ENCODE measurements around the gene EMP2. TPM values are rescaled to one million over a fixed set of nuclear protein-coding genes. Genes with fewer than 3 reads are reported as not detected.

EMP2 gene
- total RNA-seq, 2 experiments from 2014 or later: not detected

- ChIA-PET POLR2A (no interaction called here), CTCF (interaction anchor here (1.1 kb wide), 1 partner anchor 128 kb away, joined by 3 read pairs; no protein-coding TSS in a partner anchor)
- Mint-ChIP-seq H3K4me1 (ENCODE audit: low read depth) (no peaks in the 10 kb centered on the region), H3K9me3 (no peaks in the 10 kb centered on the region), H3K27ac (no peak overlapping the region), H3K27me3 (peaks cover 3% of the 10 kb centered on the region), H3K4me3 (no peak overlapping the region), H3K36me3 (ENCODE audit: low read depth) (no peaks in the 10 kb centered on the region)
- intact Hi-C loops (cut with micrococcal nuclease): no loop called here
- DNase-seq (no peak), ATAC-seq (no peak)
- no peak for TF ChIP-seq CTCF (IDR thresholded peaks at IDR 0.05)
These were observed 29.0 kb upstream of the EMP2 start for GRCh38 chr16:10609402-10609774.

GRCh38 chr16:10608687-10609401 lies 28.4 kb upstream of the EMP2 start:
- no peak for ATAC-seq
- POLR2A ChIA-PET: no interaction called here
- Mint-ChIP-seq H3K9me3 (no peaks in the 10 kb centered on the region), H3K4me1 (ENCODE audit: low read depth) (no peaks in the 10 kb centered on the region), H3K4me3 (no peak overlapping the region), H3K27me3 (peaks cover 3% of the 10 kb centered on the region), H3K36me3 (ENCODE audit: low read depth) (no peaks in the 10 kb centered on the region), H3K27ac (no peak overlapping the region)
- intact Hi-C loops (cut with micrococcal nuclease): no loop called here
- DNase-seq: no peak
- no peak for TF ChIP-seq CTCF (IDR thresholded peaks at IDR 0.05)
- CTCF ChIA-PET: interaction anchor here (1.1 kb wide), 1 partner anchor 129 kb away, joined by 3 read pairs; no protein-coding TSS in a partner anchor

- Mint-ChIP-seq H3K4me1 (ENCODE audit: low read depth) (no peaks in the 10 kb centered on the region), H3K27me3 (peaks cover 3% of the 10 kb centered on the region), H3K27ac (no peak overlapping the region), H3K4me3 (no peak overlapping the region), H3K36me3 (ENCODE audit: low read depth) (no peaks in the 10 kb centered on the region), H3K9me3 (no peaks in the 10 kb centered on the region)
- ChIA-PET CTCF (no interaction called here), POLR2A (no interaction called here)
- DNase-seq (no peak), ATAC-seq (no peak)
- intact Hi-C loops (cut with micrococcal nuclease): no loop called here
- no peak for TF ChIP-seq CTCF (IDR thresholded peaks at IDR 0.05)
These were observed 26.8 kb upstream of the EMP2 start for GRCh38 chr16:10607157-10607556.

GRCh38 chr16:10606607-10607006 lies 26.2 kb upstream of the EMP2 start:
- Mint-ChIP-seq H3K9me3 (no peaks in the 10 kb centered on the region), H3K27me3 (peaks cover 2% of the 10 kb centered on the region), H3K4me1 (ENCODE audit: low read depth) (no peaks in the 10 kb centered on the region), H3K36me3 (ENCODE audit: low read depth) (no peaks in the 10 kb centered on the region), H3K4me3 (no peak overlapping the region), H3K27ac (no peak overlapping the region)
- no peak for TF ChIP-seq CTCF (IDR thresholded peaks at IDR 0.05)
- POLR2A ChIA-PET: no interaction called here
- intact Hi-C loops (cut with micrococcal nuclease): no loop called here
- ATAC-seq (no peak), DNase-seq (no peak)
- CTCF ChIA-PET: no interaction called here

- DNase-seq: no peak
- no peaks in the 10 kb centered on the region for H3K9me3 Mint-ChIP-seq
- intact Hi-C loops (cut with micrococcal nuclease): no loop called here
- CTCF ChIA-PET: no interaction called here
- H3K4me1 Mint-ChIP-seq (ENCODE audit: low read depth): no peaks in the 10 kb centered on the region
- no peak for ATAC-seq
- H3K27me3 Mint-ChIP-seq: peaks cover 2% of the 10 kb centered on the region
- no peak for TF ChIP-seq CTCF (IDR thresholded peaks at IDR 0.05)
- POLR2A ChIA-PET: no interaction called here
- H3K27ac Mint-ChIP-seq: no peak overlapping the region
- no peaks in the 10 kb centered on the region for H3K36me3 Mint-ChIP-seq (ENCODE audit: low read depth)
- H3K4me3 Mint-ChIP-seq: no peak overlapping the region
These were observed 25.2 kb upstream of the EMP2 start for GRCh38 chr16:10605636-10606035.
